Activated CD8-positive, alpha-beta memory T cell treated with anti-CD3 and anti-CD28 coated beads for 4 hours (primary cell): Measurements from ENCODE around the gene ZNF407.

Source experiments
- DNase-seq, 2 donors: peaks; one replicate each; pipeline ENCODE4 v3.0.0-alpha.2; 2020; ENCODE audit warnings: low read depth in 2 of 2

ZNF407 gene

DNA sequence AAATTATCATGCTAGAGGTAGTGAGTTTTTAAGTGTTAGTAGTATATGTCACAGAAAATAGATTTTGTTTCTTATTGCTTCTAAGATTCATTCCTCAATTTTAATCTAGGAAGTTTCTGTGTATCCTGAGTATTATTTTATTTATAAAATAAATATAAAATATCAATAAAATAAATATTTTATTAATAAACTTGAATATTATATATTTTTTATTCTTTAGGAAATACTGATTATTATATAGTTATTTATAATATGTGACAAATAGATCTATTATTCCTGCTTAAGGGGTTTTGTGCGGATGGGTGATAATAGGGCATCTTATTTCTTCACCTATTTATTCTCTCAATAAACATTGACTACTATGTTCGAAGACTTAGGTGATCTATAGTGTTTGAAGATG, 191.0 kb downstream of the ZNF407 start:
- DNase-seq: no peak

DNA sequence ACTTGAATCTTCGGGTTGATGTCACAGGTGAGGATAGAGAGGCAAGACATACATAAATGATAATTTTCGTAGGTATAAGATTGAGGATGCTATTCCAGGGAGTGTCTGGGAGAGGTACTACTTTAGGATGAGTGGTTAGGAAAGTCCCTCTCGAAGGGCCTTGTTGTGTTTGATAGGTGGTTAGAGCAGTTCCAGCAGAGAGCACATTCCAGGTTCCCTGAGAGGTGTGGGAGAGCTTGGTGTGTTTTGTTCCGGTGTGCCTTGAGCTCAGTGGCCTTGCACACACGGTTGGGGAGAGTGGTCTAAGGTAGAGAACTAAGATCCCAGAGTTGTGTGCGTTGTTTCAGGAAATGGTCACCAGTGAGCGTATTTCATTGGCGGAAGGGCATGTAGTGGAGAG, 191.4 kb downstream of the ZNF407 start:
- no peak for DNase-seq

DNA sequence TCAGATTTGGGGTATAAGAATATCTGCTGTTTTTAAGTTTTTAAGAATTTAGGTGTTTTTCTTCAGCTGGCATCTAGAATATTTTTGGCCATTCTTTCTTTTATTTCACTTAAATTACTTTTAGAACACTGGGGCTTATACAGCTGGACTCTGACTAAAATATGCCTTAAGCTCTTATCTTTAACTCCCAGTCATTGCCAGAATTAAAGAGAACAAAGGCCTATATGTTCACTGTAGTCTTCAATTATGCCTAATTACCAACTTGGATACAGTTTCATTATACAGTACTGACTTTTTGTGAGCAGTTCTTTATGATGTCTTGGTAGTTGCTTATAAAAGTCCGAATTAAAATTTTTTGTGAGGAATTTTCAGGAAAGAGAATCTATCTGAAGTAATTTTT, 192.8 kb downstream of the ZNF407 start:
- no peak for DNase-seq

DNA sequence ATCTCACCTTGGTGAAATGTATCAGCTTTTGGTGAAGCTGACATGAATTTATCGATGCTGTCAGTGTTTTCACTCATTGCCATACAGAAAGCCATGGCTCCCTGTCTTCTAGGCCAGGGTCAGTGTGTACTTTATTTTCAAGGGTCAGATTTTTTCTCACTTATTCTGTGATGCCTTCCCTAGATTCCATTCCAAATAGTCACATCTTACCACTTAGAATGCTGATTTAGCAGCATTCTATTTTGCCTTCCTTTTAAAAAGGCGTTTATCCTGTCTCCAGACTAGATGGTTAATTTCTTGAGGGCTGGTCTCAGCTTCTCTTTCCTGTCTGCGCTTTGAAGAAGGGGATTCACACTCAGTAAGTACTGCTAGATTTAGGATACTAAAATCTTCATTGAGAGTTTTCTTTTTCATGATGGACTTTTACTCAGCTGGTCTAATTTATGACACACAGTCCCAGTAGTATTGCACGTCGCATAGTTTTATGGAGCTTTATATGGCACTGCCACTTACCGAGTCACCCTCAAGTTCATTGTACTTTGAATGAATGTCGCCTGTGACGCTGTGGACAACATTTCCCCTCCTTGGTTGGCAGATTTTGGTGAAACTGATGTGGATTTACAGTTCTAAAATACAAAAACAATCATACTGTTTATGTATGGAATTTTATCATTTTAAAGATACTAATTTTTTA, 194.0 kb downstream of the ZNF407 start:
- no peak for DNase-seq

DNA sequence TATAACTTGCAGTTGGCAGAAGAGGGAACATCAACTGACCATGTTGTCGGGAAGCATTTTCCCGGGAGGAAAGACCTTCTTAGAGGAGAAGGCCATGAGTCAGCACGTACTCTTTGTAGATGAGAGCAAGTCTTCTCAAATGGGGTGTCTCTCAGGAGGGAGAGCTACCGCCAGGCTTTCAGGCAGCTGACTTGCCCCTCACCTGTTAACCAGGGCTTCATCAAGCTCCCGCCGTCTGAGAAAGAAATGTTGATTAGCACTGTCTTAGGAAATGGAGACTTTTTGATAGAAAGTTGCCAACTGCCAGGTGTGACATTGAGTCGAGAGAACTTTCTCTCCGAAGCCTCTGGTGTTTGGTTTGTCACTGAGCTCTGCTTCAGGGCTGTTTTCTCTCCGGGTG, 196.1 kb downstream of the ZNF407 start:
- no peak for DNase-seq

DNA sequence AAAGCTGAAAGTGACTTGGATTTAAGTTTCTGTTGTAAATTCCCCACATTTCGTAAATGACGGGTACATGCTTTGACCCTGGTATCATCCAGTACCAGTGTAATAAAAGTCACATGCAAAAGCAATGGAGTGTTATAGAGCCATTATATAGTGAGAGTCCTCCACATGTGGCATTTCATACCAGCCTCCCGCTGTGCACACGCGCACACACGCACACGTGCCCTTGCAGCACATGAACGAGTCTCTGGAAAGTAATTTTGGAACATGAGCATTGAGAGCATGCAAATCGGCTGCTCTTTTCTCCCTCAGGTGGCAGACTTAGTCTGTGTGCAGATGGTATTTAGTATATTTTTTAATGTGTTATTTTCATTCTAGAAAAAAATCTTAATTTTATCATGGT, 198.1 kb downstream of the ZNF407 start:
- no peak for DNase-seq

DNA sequence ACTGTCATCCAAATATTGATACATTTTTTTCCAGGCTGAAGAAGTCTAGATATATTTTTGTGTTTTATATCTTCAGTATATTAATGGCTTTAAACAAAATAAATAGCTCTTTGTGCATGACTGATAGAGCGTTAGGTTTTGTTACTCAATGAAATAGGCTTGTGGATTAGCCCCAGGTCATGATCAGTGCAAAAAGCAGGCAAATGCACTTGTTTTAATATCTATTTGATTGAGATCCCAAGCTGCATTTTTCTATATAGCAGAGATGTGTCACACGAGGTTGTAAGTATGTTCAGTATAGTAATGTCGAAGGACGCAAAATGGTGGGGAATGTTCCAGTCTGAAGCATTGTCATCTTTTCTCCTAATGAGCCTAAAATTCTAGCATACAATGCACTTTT, 198.5 kb downstream of the ZNF407 start:
- no peak for DNase-seq

DNA sequence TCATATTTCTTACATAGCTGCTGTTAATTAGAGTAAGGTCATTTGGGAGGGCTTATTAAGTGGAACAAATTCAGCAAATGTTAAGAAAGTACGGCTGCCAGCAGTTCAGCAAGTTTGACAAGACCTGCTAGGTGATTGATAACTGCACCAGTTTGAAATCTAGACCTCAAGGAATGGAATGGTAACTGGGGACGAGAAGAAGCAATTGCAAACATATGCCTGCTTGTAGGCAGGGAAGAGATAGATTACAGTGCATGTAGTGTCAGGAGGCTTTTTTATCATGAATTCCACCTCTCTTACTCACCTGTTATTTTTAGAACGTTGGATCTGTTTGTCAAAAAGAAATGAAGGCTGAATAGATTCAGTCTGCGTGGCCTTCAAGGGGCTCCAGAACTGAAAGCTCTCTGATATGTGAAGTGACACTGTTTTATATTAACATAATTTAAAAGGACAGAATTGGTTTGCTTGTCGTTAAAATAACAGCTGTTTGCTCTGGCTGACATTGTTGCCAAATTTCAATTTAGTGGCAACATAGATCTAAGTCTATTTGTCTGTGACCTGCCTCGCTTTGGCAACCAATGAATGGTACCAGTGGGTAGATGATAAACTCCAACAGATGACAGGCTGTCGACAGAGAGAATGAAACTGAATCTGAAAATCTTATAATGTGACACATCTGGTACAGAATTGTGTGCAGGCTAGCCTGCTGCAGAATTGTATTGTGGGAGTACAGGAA, 199.3 kb downstream of the ZNF407 start:
- no peak for DNase-seq

DNA sequence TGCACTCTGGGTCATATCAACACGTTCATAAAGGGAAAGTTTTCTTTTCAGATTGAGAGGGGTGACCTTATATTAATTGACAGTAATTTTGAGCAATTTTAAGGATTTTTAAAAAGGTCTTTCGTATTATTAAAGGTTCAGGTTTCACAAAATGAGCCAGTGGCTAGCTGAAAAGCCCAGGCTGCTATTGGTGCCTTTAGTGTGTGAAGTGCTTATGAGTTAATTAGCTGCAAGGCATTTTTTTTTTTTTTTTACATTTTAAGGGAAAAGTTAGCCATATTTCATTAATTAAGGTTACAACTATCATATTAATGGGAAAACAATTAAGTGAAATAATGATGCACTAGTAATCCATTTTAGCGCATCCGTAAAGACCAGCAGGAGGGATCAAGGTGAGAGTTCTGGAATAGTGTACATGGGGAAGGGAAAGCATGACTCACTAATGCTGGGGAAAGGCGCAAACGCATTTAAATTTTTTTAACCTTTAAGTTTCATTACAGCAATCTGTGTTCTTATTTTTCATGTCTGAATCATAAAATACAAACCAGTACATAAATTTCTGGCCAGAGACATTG, 200.0 kb downstream of the ZNF407 start:
- DNase-seq: no peak

DNA sequence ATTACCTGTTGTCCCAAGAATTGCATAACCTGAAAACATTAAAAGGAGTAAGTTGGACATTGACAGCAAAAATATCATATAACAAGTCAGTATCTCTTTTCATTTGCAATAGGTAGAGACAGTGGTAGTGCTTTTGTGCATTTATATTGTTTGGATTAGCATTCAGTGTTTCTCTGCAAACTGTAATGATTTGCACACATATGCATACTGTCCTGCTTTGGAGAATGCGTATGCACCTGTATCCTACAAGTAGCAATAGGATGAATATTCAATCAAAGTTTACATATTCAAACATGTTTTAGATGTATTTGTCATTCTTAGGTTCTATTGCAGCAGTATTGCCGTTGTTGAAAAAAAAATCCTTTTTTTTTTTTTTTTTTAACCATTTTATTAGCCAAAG, 201.9 kb downstream of the ZNF407 start:
- no peak for DNase-seq

DNA sequence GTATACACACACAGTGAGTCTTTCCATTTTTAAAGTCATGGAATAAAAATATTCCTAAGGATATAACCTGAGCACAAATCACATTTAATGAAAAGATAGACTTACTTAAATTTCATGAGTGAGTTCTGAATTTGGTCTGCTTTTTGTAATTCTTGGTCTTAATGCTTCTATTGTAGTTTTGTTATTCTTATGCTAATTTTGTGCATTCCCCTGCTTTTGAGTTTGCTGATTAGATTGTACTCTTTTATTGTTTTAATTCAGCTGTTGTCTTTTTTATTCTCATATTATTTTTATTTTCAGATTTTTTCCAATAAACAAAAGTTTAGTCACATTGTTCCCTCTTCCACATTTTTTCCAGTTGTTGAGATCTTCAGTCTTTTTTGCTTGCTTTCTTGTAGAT, 202.4 kb downstream of the ZNF407 start:
- no peak for DNase-seq

DNA sequence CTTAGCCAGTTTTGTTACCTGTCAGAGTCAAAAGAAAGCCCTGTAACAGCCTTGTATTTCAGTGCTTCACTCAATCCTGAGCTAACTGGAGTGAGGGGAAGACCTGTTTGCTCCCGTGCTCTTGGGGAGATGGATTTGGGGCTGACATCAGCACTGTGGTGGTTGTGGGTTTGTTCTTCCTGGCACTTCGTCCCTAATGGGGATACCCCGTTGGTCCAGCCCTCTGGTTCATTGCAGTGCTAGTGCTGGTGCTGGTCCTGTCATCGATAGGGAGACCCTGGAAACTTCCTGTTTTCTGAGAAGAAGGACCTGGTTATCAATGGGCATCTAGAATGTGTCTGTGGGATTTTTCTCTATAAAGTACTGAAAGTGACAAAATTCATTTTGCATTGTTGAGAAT, 205.4 kb downstream of the ZNF407 start:
- no peak for DNase-seq

DNA sequence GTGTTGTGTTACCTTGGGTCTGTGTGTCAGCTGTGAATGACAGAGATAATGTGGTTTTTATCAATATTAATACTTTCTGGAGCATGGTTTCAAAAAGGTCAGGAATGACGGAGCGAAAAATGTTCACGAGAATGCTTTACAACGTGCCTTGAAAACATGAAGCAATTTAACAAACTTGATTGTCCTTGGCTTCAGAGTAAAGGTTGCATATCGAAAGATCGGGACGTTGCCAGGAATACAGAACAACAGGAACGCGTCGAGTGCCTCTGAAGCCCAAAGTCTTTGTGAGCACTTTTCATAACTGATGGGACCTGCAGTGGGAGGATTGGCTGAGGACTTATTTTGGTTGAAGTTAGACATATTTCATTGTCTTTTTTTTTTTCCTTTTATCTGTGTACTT, 206.1 kb downstream of the ZNF407 start:
- no peak for DNase-seq

DNA sequence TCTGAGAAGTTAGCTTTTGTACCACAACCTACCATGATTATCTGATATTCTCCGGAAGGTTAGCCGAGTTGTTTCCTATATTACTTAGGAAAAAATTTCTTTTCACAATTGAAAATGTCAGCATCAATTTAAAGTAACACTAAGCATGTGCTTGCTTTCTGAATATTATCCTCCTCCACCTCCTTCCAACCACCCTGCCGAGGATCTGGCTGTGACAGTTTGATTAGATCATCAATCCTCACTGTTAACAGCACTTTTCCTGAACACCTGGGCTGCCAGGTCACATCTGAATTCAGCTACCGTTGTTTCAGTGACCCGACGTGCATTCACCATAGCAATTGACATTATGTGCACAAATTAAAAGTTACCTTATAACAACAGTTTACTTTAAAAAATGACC, 207.0 kb downstream of the ZNF407 start:
- DNase-seq: no peak

DNA sequence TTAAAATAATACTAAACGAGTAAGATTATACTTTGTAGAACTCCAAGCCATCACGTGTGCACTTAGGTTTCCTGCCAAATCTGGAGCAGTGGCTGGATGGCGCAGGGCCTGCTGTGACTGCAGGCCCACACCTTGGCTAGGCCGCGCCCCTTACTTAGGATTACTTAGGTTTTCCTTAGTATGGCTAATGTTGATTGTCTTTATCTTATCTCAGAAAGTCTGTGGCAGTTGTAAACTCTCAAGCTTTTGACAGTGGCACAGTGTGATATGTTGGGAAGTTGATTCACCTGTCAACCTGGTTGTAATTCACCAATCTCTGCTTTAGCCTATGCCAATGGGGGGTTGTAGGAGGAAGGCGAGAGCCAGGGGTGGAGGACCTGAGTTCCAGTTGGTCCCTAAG, 208.4 kb downstream of the ZNF407 start:
- DNase-seq: no peak

DNA sequence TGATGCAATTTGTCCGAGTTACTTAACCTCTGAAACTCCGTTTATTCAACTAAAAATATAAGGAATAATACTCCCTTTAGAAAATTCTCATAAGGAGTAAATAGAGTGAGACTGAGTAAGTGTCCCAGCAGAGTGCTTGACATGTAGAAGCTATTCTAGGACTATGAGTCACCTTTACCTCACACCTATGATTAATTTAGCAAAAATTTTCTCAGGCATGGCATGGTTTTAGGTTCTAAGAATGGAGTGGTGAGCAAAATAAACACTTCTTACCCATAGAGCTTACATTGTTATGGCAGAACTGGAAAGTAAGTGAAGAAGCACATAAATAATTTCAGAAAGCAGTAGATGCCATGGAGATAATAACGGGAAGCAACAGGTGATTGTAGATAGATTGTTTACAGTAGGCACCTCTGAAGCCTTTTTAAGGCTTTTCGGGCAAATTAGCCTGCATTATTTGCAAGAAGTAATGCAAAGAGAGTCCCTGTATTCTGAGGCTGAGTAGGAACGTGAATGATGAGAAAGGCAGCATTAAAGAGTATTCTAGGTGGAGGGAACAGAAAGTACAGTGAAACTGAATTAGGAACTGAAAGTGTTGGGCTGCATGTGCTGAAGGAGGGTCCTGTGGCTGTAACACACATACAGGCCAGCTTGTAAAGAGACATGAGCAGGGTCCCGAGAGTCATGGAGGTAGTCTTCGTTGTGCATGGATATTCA, 209.2 kb downstream of the ZNF407 start:
- no peak for DNase-seq

DNA sequence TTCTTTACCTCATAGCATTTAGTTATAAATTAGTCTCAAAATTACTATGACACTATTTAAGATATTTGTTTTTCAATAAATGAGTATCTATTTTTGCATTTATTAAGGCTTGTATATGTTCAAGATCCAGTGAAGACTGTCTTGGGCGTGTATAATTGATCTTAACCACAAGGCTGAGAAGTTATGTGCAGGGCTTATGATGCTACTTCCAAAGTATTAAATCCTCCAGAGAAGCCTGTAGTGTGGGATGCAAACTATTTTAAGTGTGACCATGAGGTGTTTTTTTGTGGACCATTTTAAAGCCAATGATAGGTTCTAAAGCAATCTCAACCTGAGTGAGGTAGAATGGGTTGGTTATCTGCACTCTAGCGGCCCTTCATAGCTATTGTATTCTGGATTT, 219.9 kb downstream of the ZNF407 start:
- no peak for DNase-seq

DNA sequence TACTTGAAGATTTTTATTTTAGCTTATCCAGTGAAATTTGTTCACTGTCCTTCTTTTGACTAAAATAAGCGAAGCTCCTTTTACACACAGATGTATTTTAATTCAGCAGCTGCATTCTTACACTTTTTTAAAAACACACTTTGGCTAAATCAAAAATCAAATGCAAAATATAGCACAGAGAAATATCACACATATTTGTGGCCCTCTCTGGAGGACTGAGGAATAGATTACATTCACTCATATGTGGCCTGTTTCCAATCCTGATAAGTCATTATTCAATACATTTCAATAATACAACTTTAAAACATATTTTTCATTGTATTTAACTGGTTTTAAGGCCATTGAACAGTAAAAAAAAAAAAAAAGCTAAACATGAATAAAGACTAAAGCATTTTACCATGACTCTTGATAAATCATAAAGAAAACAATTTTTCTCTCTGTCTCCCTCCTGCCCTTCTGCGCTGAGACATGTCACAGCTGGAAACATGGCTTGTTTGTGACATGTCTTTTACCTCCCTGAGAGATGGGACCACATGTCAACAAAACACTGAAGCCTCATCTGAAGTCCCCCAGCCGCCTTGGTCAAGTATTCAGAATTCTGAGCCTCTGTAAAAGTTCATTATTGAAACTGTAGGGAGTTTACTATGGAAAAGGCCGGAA, 221.0 kb downstream of the ZNF407 start:
- DNase-seq: no peak

DNA sequence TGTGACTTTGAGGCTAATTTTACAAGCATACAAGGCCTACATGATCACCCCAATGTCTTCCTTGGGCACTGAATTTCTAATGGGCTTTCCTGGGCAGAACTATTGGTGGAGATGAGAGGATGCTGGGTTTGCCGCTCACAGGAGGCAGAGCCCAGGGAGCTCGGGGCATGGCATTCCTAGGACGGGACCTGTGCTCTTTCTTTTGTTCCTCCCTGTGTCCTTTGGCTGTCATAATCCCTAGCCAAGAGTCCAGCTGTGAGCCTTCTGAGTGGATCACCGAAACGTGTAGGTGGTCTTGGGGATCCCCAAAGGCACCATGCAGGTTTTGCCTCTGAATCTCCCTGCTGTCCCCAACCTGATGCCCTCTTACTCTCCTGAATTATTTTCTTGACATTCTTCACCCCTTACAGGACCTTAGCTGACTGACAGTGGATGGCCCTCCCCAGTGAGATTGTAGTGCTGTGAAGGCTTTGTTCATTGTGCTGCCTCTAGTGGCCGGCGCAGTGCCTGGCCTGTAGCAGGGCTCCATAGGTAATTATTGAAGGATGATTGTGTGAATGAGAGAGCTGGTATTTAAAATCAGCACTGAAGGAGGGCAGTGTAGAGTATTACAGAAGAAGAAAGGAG, 221.9 kb downstream of the ZNF407 start:
- DNase-seq: no peak

DNA sequence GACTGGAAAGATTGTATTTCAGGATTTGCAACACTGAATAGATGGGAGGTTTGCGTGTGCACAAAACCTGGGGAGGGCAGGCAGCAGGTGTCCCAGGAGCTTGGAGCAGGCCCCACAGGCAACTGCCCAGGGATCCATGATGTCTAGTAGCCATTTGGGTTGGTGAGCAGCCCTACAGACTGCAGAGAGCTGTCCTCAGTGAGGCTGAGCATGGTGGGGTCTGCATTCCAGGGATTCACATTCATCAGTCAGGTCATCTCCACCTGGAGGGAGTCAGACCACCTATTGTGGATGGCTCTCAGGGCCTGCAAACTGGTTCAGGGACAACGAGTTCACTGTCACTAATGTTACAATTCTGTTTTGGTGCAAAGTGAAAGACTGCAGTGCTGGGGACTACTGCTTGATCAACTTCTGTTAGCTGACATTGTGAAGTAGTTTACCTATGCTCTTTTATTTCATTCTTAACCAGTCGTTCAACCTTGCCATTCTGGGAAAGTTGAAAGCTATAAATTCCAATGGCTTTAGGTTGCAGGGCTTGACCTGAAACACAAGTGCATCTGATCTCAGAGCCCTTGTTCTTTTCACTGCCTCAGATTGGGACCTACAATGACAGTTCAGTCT, 222.6 kb downstream of the ZNF407 start:
- DNase-seq: no peak

DNA sequence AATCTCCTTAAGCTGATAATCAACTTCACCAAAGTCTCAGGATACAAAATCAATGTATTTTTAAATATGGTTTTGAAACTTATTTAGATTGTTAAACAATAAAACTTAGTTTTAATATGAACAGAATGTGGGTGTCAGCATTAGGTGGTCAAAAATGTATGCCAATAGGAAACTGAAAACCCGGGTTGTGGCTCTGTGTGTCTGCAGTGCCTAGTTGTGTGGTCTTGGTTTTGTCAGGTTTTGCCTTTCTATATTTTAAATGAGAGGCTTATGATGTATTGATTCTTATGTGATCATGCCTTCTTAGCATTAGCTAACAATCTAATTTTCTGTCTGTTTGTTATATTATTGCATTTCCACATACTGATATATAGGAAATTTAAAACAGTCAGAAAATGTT, 227.8 kb downstream of the ZNF407 start:
- no peak for DNase-seq
